ENCODE measurements around the gene MANEA. TPM values are rescaled to one million over a fixed set of nuclear protein-coding genes. Genes with fewer than 3 reads are reported as not detected.

MANEA gene
- polyA plus RNA-seq, 3 donors = 2.5 to 8.1 (median 4.8) TPM

DNA sequence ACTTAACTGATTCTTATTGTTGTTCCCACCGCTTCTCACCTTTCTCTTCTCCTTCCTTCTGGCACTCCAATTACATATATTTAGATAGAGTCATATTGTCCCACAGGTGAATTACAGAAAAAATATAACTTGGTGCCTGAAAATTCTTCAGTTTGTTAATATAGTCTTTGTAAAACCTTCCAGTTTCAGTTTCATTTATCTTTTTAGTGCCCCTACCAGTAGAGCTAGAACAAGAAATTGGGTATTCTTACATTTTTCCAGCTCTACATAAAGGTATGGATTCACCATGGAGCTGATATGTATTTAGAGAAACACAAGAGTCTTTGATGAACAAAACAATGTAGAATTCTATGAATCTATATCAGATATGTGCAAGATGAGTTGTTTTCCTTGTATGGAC lies 10.7 kb downstream of the MANEA start:
- H3K9ac ChIP-seq (ENCODE audit: insufficient read depth, low read length, poor library complexity, severe bottlenecking) = no peak overlapping the region
- H3K27ac ChIP-seq (ENCODE audit: low read depth in 1 of 2, low read length in 2 of 2) = no peak overlapping the region
- no peak overlapping the region for H3K4me2 ChIP-seq (replicated peaks; ENCODE audit: extremely low read depth, low read length, poor library complexity, severe bottlenecking)
- H3K4me3 ChIP-seq (replicated peaks in 1 of 3; ENCODE audit: low read depth in 2 of 3, low read length in 3 of 3) = no peak overlapping the region
- no peaks in the 10 kb centered on the region for H3K27me3 ChIP-seq (ENCODE audit: control insufficient read depth in 2 of 2, insufficient read depth in 2 of 2, low read length in 2 of 2)
- no peaks in the 10 kb centered on the region for H4K20me1 ChIP-seq (ENCODE audit: insufficient read depth, low read length)
- no CpG with 5 or more reads among the region's 1 CpG for WGBS (ENCODE audit: insufficient coverage)
- peaks cover 0 to 10% of the 10 kb centered on the region in 2 donors for H3K36me3 ChIP-seq (replicated peaks in 1 of 2; ENCODE audit: control insufficient read depth in 1 of 2, insufficient read depth in 2 of 2, low read length in 2 of 2)
- peaks cover 11 to 18% of the 10 kb centered on the region in 2 donors for H3K9me3 ChIP-seq (replicated peaks in 1 of 2; ENCODE audit: control insufficient read depth in 1 of 2, insufficient read depth in 1 of 2, low read length in 2 of 2)
- no peaks in the 10 kb centered on the region for H3K4me1 ChIP-seq (ENCODE audit: control insufficient read depth in 1 of 2, insufficient read depth in 2 of 2, low read length in 2 of 2)
- no peak overlapping the region for H2AFZ ChIP-seq (ENCODE audit: insufficient read depth, low read depth, low read length, poor library complexity, severe bottlenecking)
- peaks cover 7% of the 10 kb centered on the region for H3K4me1 Mint-ChIP-seq
- peaks cover 20 to 26% of the 10 kb centered on the region in 2 donors for H3K36me3 Mint-ChIP-seq
- H3K27ac Mint-ChIP-seq = peak overlapping the region in 1 of 7 donors; percentile 52
- TF ChIP-seq, protein P1, sequence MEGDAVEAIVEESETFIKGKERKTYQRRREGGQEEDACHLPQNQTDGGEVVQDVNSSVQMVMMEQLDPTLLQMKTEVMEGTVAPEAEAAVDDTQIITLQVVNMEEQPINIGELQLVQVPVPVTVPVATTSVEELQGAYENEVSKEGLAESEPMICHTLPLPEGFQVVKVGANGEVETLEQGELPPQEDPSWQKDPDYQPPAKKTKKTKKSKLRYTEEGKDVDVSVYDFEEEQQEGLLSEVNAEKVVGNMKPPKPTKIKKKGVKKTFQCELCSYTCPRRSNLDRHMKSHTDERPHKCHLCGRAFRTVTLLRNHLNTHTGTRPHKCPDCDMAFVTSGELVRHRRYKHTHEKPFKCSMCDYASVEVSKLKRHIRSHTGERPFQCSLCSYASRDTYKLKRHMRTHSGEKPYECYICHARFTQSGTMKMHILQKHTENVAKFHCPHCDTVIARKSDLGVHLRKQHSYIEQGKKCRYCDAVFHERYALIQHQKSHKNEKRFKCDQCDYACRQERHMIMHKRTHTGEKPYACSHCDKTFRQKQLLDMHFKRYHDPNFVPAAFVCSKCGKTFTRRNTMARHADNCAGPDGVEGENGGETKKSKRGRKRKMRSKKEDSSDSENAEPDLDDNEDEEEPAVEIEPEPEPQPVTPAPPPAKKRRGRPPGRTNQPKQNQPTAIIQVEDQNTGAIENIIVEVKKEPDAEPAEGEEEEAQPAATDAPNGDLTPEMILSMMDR (IDR thresholded peaks at IDR 0.05) = no peak
- intact Hi-C loops (cut with micrococcal nuclease) = no loop called here
- H3K27me3 Mint-ChIP-seq (ENCODE audit: low read depth in 3 of 3) = no peaks in the 10 kb centered on the region
- H3K9me3 Mint-ChIP-seq = peaks cover 10 to 17% (median 13%) of the 10 kb centered on the region in 7 donors
- H3K4me3 Mint-ChIP-seq = no peak overlapping the region
- no peak for DNase-seq
- peaks cover 36% of the 10 kb centered on the region for H3K79me2 ChIP-seq (ENCODE audit: insufficient read depth, low read length)

GRCh38 chr6:95589067-95589466 lies 11.7 kb downstream of the MANEA start:
- Histone ChIP-seq H3K36me3 (replicated peaks in 1 of 2; ENCODE audit: control insufficient read depth in 1 of 2, insufficient read depth in 2 of 2, low read length in 2 of 2) (peaks cover 0 to 10% of the 10 kb centered on the region in 2 donors), H3K4me3 (replicated peaks in 1 of 3; ENCODE audit: low read depth in 2 of 3, low read length in 3 of 3) (no peak overlapping the region), H3K4me1 (ENCODE audit: control insufficient read depth in 1 of 2, insufficient read depth in 2 of 2, low read length in 2 of 2) (no peaks in the 10 kb centered on the region), H3K4me2 (replicated peaks; ENCODE audit: extremely low read depth, low read length, poor library complexity, severe bottlenecking) (no peak overlapping the region), H3K27ac (ENCODE audit: low read depth in 1 of 2, low read length in 2 of 2) (no peak overlapping the region), H3K9me3 (replicated peaks in 1 of 2; ENCODE audit: control insufficient read depth in 1 of 2, insufficient read depth in 1 of 2, low read length in 2 of 2) (peaks cover 7 to 11% of the 10 kb centered on the region in 2 donors), H3K27me3 (ENCODE audit: control insufficient read depth in 2 of 2, insufficient read depth in 2 of 2, low read length in 2 of 2) (no peaks in the 10 kb centered on the region), H3K9ac (ENCODE audit: insufficient read depth, low read length, poor library complexity, severe bottlenecking) (no peak overlapping the region), H4K20me1 (ENCODE audit: insufficient read depth, low read length) (no peaks in the 10 kb centered on the region), H2AFZ (ENCODE audit: insufficient read depth, low read depth, low read length, poor library complexity, severe bottlenecking) (no peak overlapping the region), H3K79me2 (ENCODE audit: insufficient read depth, low read length) (peaks cover 36% of the 10 kb centered on the region)
- WGBS (ENCODE audit: insufficient coverage) = no CpG with 5 or more reads among the region's 1 CpG
- Mint-ChIP-seq H3K4me1 (peaks cover 9% of the 10 kb centered on the region), H3K27me3 (ENCODE audit: low read depth in 3 of 3) (no peaks in the 10 kb centered on the region), H3K9me3 (peaks cover 7 to 14% (median 8%) of the 10 kb centered on the region in 7 donors), H3K36me3 (peaks cover 22 to 24% of the 10 kb centered on the region in 2 donors), H3K4me3 (no peak overlapping the region), H3K27ac (no peak overlapping the region)
- DNase-seq = no peak
- intact Hi-C loops (cut with micrococcal nuclease) = no loop called here
- TF ChIP-seq, protein P1 (IDR thresholded peaks at IDR 0.05) = no peak

Measured in CD14-positive monocyte (primary cell).